OCI-LY7 (cell line): Measurements from ENCODE around the gene PRR20C. TPM values are rescaled to one million over a fixed set of nuclear protein-coding genes. Genes with fewer than 3 reads are reported as not detected.
"Not testable (repeated sequence)": the region's sequence is repeated elsewhere in the genome, so short reads cannot be mapped to it uniquely, and the experiment has no call there.

Experiments
- BruUV-seq: library from RNA; stranded (reverse); fragments of 400-500 nt; replicated peaks from 2 replicates; lab custom pipeline; 2021; lab: Mats Ljungman, UMichigan
- CTCF ChIA-PET: fragments of 300-600 bp; sonication (Branson Sonifier 250); formaldehyde crosslinking; loops from one replicate; lab custom pipeline; 2022; ENCODE audit warnings: antibody characterized with exemption; ENCODE audit not compliant: unreplicated experiment; lab: Charles Lee
- POLR2A ChIA-PET: fragments of 300-600 bp; sonication (Branson Sonifier 250); formaldehyde crosslinking; loops from one replicate; lab custom pipeline; 2022; ENCODE audit warnings: antibody characterized with exemption; lab: Charles Lee
- DNase-seq: peaks from one replicate; pipeline ENCODE4 v3.0.0-alpha.2; 2015; ENCODE audit warnings: low spot score
- H2AFZ ChIP-seq: fragments of 200-600 bp; sonication (generic), shearing (Covaris generic); 2 replicates; pipeline ENCODE4 v1.6.1; 2014; ENCODE audit warnings: mild to moderate bottlenecking, antibody characterized with exemption, low read length, moderate library complexity
- H3K27ac ChIP-seq: fragments of 200-600 bp; sonication (generic); 2 replicates; pipeline ENCODE4 v1.5.1; 2014; ENCODE audit warnings: mixed run types, low read depth, mild to moderate bottlenecking, moderate library complexity, low read length, inconsistent platforms; ENCODE audit not compliant: poor library complexity, severe bottlenecking
- H3K36me3 ChIP-seq: fragments of 200-600 bp; sonication (generic); 2 replicates; pipeline ENCODE4 v1.6.1; 2014; ENCODE audit warnings: mild to moderate bottlenecking, antibody characterized with exemption, low read length, moderate library complexity, mixed read lengths; ENCODE audit not compliant: insufficient read depth
- H3K4me1 ChIP-seq: fragments of 200-600 bp; sonication (generic); 2 replicates; pipeline ENCODE4 v1.5.1; 2014; ENCODE audit warnings: mild to moderate bottlenecking, low read length; ENCODE audit not compliant: insufficient read depth, poor library complexity, severe bottlenecking
- H3K4me2 ChIP-seq: fragments of 200-600 bp; sonication (generic); 2 replicates; pipeline ENCODE4 v1.6.1; 2014; ENCODE audit warnings: mild to moderate bottlenecking, low read length
- H3K4me3 ChIP-seq: fragments of 200-600 bp; sonication (generic); 2 replicates; pipeline ENCODE4 v1.5.1; 2014; ENCODE audit warnings: mild to moderate bottlenecking, low read depth, low read length; ENCODE audit not compliant: poor library complexity, severe bottlenecking
- H3K79me2 ChIP-seq: fragments of 200-600 bp; sonication (generic); 2 replicates; pipeline ENCODE4 v1.6.1; 2016; ENCODE audit warnings: low read depth, mild to moderate bottlenecking, low read length, moderate library complexity, mixed read lengths; ENCODE audit not compliant: insufficient read depth
- H3K9me2 ChIP-seq: fragments of 200-600 bp; sonication (generic); 2 replicates; pipeline ENCODE4 v1.6.1; 2016; ENCODE audit warnings: mild to moderate bottlenecking, low read length, mixed read lengths; ENCODE audit not compliant: insufficient read depth
- H3K9me3 ChIP-seq: fragments of 200-600 bp; sonication (generic); 2 replicates; pipeline ENCODE4 v1.6.1; 2014; ENCODE audit warnings: mild to moderate bottlenecking, mixed run types, low read length, mixed read lengths
- H4K20me1 ChIP-seq: fragments of 200-600 bp; sonication (generic); 2 replicates; pipeline ENCODE4 v1.6.1; 2014; ENCODE audit warnings: mild to moderate bottlenecking, antibody characterized with exemption, low read length, moderate library complexity, mixed read lengths; ENCODE audit not compliant: insufficient read depth
- EZH2phosphoT487 ChIP-seq: fragments of 200-600 bp; sonication (generic); IDR thresholded peaks from 2 replicates; pipeline ENCODE4 v1.6.1; 2018; ENCODE audit warnings: low read depth, borderline replicate concordance, mild to moderate bottlenecking, mixed run types, antibody characterized with exemption, low read length, moderate library complexity, mixed read lengths
- intact Hi-C: fragments of 100-400 bp; cut with micrococcal nuclease; formaldehyde crosslinking; loops from one replicate; pipeline ENCODE4 v1.10.0; 2022; ENCODE audit not compliant: unreplicated experiment
- small RNA-seq: library from RNA; depleted of rRNA; stranded (forward); fragments of <200 nt; gene quantifications from one replicate; pipeline ENCODE3, GENCODE V24; 2014
- total RNA-seq, 2 experiments: library from RNA; depleted of rRNA in 1 of 2; stranded (reverse); fragments of >200 nt in 1 of 2; shearing (Covaris generic) in 1 of 2; gene quantifications; 2 replicates each; pipeline ENCODE4 v1.2.3, GENCODE V29; 2014 to 2022
- TF ChIP-seq, protein P1 (sequence below): fragments of 200-600 bp; sonication (generic); conservative IDR thresholded peaks from 2 replicates; pipeline ENCODE4 v1.5.1; 2014; ENCODE audit warnings: mild to moderate bottlenecking, antibody characterized with exemption, low read length, moderate library complexity, mixed read lengths

The PRR20C gene
- total RNA-seq, 2 experiments from 2014 or later: not detected

DNA sequence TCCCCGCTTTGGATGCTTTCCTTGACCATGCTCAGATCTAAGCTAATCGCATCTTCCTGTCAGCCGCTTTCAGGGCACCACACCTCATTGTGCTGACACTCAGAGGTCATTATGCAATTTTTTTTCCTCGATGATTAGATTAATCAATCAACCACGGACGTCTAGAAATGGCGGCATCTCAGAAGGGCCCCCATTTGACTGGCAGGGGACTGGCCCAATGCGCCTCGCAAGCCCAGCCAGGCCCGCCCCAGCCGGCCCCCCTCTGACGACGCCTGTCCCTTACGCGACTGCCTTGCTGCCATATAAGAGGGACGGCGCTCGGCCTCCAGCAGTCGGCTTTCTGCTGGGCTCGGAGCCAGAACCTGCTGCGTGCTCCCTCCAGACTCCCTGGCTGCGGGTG is 6.5 kb downstream of the PRR20C start, which contains the start of gene PRR20D:
Gene PRR20D (plus strand): TSS at position 301 of the 400 bp plus-strand sequence. CDS start 387 bp downstream, outside the sequence.
- intact Hi-C loops, BruUV-seq, POLR2A ChIA-PET, H2AFZ ChIP-seq, H3K4me1 ChIP-seq, H3K9me2 ChIP-seq, H3K9me3 ChIP-seq, H3K79me2 ChIP-seq, CTCF ChIA-PET, H3K36me3 ChIP-seq, H3K4me3 ChIP-seq, H3K27ac ChIP-seq, DNase-seq, H3K4me2 ChIP-seq, H4K20me1 ChIP-seq: not testable (repeated sequence)

DNA sequence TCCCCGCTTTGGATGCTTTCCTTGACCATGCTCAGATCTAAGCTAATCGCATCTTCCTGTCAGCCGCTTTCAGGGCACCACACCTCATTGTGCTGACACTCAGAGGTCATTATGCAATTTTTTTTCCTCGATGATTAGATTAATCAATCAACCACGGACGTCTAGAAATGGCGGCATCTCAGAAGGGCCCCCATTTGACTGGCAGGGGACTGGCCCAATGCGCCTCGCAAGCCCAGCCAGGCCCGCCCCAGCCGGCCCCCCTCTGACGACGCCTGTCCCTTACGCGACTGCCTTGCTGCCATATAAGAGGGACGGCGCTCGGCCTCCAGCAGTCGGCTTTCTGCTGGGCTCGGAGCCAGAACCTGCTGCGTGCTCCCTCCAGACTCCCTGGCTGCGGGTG is 13.0 kb downstream of the PRR20C start, which contains the start of gene PRR20E:
Gene PRR20E (plus strand): TSS at position 301 of the 400 bp plus-strand sequence. CDS start 387 bp downstream, outside the sequence.
- CTCF ChIA-PET, H2AFZ ChIP-seq, H3K27ac ChIP-seq, H3K9me2 ChIP-seq, BruUV-seq, H3K79me2 ChIP-seq, H3K4me2 ChIP-seq, H3K4me3 ChIP-seq, H3K4me1 ChIP-seq, H4K20me1 ChIP-seq, intact Hi-C loops, H3K36me3 ChIP-seq, DNase-seq, POLR2A ChIA-PET, H3K9me3 ChIP-seq: not testable (repeated sequence)

DNA sequence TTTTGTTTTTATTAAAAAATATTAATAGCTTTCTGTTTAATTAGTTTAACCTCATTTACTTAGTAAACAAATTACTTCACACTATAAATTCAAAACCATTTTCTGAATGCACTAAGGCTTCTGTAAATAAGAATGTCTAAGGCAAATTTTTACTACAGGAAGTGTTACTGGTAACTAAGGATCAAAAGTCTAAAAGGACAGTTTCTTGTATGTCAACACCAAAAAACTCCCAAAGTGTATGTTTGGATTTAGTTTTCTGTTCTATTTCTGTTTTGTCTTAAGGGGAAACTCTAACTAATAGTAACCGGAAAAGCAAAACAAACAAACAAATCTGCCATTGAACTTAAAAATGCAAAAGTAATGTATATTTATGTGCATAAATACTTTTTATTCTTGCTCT is 37.8 kb downstream of the PRR20C start:
- H3K9me3 ChIP-seq: no peaks in the 10 kb centered on the region
- H3K79me2 ChIP-seq: no peaks in the 10 kb centered on the region
- no peak for DNase-seq
- TF ChIP-seq, protein P1, sequence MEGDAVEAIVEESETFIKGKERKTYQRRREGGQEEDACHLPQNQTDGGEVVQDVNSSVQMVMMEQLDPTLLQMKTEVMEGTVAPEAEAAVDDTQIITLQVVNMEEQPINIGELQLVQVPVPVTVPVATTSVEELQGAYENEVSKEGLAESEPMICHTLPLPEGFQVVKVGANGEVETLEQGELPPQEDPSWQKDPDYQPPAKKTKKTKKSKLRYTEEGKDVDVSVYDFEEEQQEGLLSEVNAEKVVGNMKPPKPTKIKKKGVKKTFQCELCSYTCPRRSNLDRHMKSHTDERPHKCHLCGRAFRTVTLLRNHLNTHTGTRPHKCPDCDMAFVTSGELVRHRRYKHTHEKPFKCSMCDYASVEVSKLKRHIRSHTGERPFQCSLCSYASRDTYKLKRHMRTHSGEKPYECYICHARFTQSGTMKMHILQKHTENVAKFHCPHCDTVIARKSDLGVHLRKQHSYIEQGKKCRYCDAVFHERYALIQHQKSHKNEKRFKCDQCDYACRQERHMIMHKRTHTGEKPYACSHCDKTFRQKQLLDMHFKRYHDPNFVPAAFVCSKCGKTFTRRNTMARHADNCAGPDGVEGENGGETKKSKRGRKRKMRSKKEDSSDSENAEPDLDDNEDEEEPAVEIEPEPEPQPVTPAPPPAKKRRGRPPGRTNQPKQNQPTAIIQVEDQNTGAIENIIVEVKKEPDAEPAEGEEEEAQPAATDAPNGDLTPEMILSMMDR: no peak
- no peak for TF ChIP-seq EZH2phosphoT487
- H4K20me1 ChIP-seq: no peaks in the 10 kb centered on the region
- ChIA-PET POLR2A (no interaction called here), CTCF (no interaction called here)
- no peak overlapping the region for H3K27ac ChIP-seq
- H2AFZ ChIP-seq: no peak overlapping the region
- H3K4me2 ChIP-seq: no peak overlapping the region
- no peaks in the 10 kb centered on the region for H3K9me2 ChIP-seq
- no TSS peak for BruUV-seq
- intact Hi-C loops: no loop called here
- no peaks in the 10 kb centered on the region for H3K36me3 ChIP-seq
- H3K4me1 ChIP-seq: no peaks in the 10 kb centered on the region
- H3K4me3 ChIP-seq: no peak overlapping the region

Small RNAs within 50 kb of the gene (small RNA-seq; reads per million reads assigned to genes)
- not detected for gene PRR20FP

Other genes starting within 250 kb of the PRR20C start
- gene PRR20A, start 13.1 kb upstream of the PRR20C start, total RNA-seq (2014; rRNA removed; shearing (Covaris generic)): not detected in 2 replicates
- gene PRR20A, start 13.1 kb upstream of the PRR20C start, total RNA-seq (2022): not detected in 2 replicates
- not detected in 2 replicates for gene PRR20B, start 6.6 kb upstream of the PRR20C start, total RNA-seq (2014; rRNA removed; shearing (Covaris generic))
- gene PRR20B, start 6.6 kb upstream of the PRR20C start, total RNA-seq (2022): not detected in 2 replicates
- gene PRR20D, start 6.6 kb downstream of the PRR20C start, total RNA-seq (2014; rRNA removed; shearing (Covaris generic)): not detected in 2 replicates
- not detected in 2 replicates for gene PRR20D, start 6.6 kb downstream of the PRR20C start, total RNA-seq (2022)
- gene PRR20E, start 13.1 kb downstream of the PRR20C start, total RNA-seq (2014; rRNA removed; shearing (Covaris generic)): not detected in 2 replicates
- not detected in 2 replicates for gene PRR20E, start 13.1 kb downstream of the PRR20C start, total RNA-seq (2022)